HepG2 (cell line): ENCODE measurements around the gene CCT6A. TPM values are rescaled to one million over a fixed set of nuclear protein-coding genes. Genes with fewer than 3 reads are reported as not detected.

Experiments
- ATF6 ChIP-seq: sonication (generic); formaldehyde crosslinking; conservative IDR thresholded peaks from 2 replicates; pipeline ENCODE4 v1.4.0; 2020; ENCODE audit warnings: missing genetic modification reagents
- CENPT ChIP-seq: sonication (generic); formaldehyde crosslinking; IDR thresholded peaks from 2 replicates; pipeline ENCODE4 v1.8.0; 2022; ENCODE audit warnings: low read depth, mild to moderate bottlenecking, moderate library complexity, missing genetic modification reagents
- ELF4 ChIP-seq: sonication (generic); formaldehyde crosslinking; IDR thresholded peaks from 2 replicates; pipeline ENCODE4 v1.5.0; 2020; ENCODE audit warnings: missing genetic modification reagents, mild to moderate bottlenecking, moderate library complexity, borderline replicate concordance
- ELK4 ChIP-seq: sonication (generic); formaldehyde crosslinking; IDR thresholded peaks from 2 replicates; pipeline ENCODE4 v1.9.0; 2021; ENCODE audit warnings: missing genetic modification reagents, borderline replicate concordance
- FOXK1 ChIP-seq: sonication (generic); formaldehyde crosslinking; IDR thresholded peaks from 2 replicates; pipeline ENCODE4 v1.4.0; 2020; ENCODE audit warnings: low read depth, missing genetic modification reagents, borderline replicate concordance
- GABPB1 ChIP-seq: IDR thresholded peaks from 2 replicates; pipeline ENCODE4 v1.6.1; 2016; ENCODE audit warnings: mild to moderate bottlenecking, missing genetic modification reagents, moderate library complexity, missing compliant biosample characterization
- GPN1 ChIP-seq: sonication (generic); formaldehyde crosslinking; IDR thresholded peaks from 2 replicates; pipeline ENCODE4 v1.5.1; 2020; ENCODE audit warnings: missing genetic modification reagents, borderline replicate concordance
- HCFC1 ChIP-seq: fragments of 150-350 bp; IDR thresholded peaks from 2 replicates; pipeline ENCODE4 v1.6.1; 2014; ENCODE audit warnings: low read depth, low read length
- HMGA1 ChIP-seq: sonication (generic); formaldehyde crosslinking; conservative IDR thresholded peaks from 2 replicates; pipeline ENCODE4 v1.4.0; 2020; ENCODE audit warnings: missing genetic modification reagents
- PAX8 ChIP-seq: sonication (generic); formaldehyde crosslinking; IDR thresholded peaks from 2 replicates; pipeline ENCODE4 v1.8.0; 2022; ENCODE audit warnings: mild to moderate bottlenecking, missing genetic modification reagents, borderline replicate concordance
- ZEB1 ChIP-seq: IDR thresholded peaks from 2 replicates; pipeline ENCODE4 v1.6.1; 2012; ENCODE audit warnings: mild to moderate bottlenecking, low read depth, inconsistent platforms; ENCODE audit not compliant: insufficient replicate concordance
- ZNF264 ChIP-seq: sonication (generic); formaldehyde crosslinking; IDR thresholded peaks from 2 replicates; pipeline ENCODE4 v1.4.0; 2020; ENCODE audit warnings: missing genetic modification reagents
- ZNF331 ChIP-seq: sonication (generic); formaldehyde crosslinking; IDR thresholded peaks from 2 replicates; pipeline ENCODE4 v1.4.0; 2020; ENCODE audit warnings: missing genetic modification reagents
- ZNF34 ChIP-seq: sonication (generic); formaldehyde crosslinking; IDR thresholded peaks from 2 replicates; pipeline ENCODE4 v1.4.0; 2020; ENCODE audit warnings: mild to moderate bottlenecking, missing genetic modification reagents, borderline replicate concordance
- ZNF343 ChIP-seq: sonication (generic); formaldehyde crosslinking; IDR thresholded peaks from 2 replicates; pipeline ENCODE4 v1.4.0; 2020; ENCODE audit warnings: mild to moderate bottlenecking, missing genetic modification reagents
- ZNF672 ChIP-seq: sonication (generic); formaldehyde crosslinking; IDR thresholded peaks from 2 replicates; pipeline ENCODE4 v1.8.1; 2022; ENCODE audit warnings: missing genetic modification reagents
- ZNF740 ChIP-seq: sonication (generic); formaldehyde crosslinking; IDR thresholded peaks from 2 replicates; pipeline ENCODE4 v1.4.0; 2020; ENCODE audit warnings: missing genetic modification reagents
- ZNF747 ChIP-seq: sonication (generic); formaldehyde crosslinking; IDR thresholded peaks from 2 replicates; pipeline ENCODE4 v1.8.1; 2023; ENCODE audit warnings: missing genetic modification reagents, mild to moderate bottlenecking, borderline replicate concordance
- ZNF772 ChIP-seq: sonication (generic); formaldehyde crosslinking; IDR thresholded peaks from 2 replicates; pipeline ENCODE4 v1.5.0; 2020; ENCODE audit warnings: mild to moderate bottlenecking, missing genetic modification reagents
- ZNF776 ChIP-seq: sonication (generic); formaldehyde crosslinking; IDR thresholded peaks from 2 replicates; pipeline ENCODE4 v1.4.0; 2020; ENCODE audit warnings: mild to moderate bottlenecking, missing genetic modification reagents
- ZNF781 ChIP-seq: sonication (generic); formaldehyde crosslinking; IDR thresholded peaks from 2 replicates; pipeline ENCODE4 v1.5.1; 2020; ENCODE audit warnings: borderline replicate concordance, mild to moderate bottlenecking, missing genetic modification reagents; ENCODE audit errors: not compliant biosample characterization
- polyA plus RNA-seq, 8 experiments: library from polyadenylated mRNA; depleted of rRNA in 3 of 8; stranded (reverse) in 7 of 8; unstranded in 1 of 8; fragments of >200 nt; fragmentation: Illumina TruSeq in 4 of 8; extraction: Trizol in 4 of 8; gene quantifications; 2 replicates each; pipeline versions ENCODE4 v1.2.1 to v1.2.3, GENCODE V29; 2011 to 2016; ENCODE audit warnings: low read depth in 4 of 8, missing spikeins in 1 of 8, mixed read lengths in 1 of 8; ENCODE audit not compliant: insufficient read depth in 1 of 8
- total RNA-seq, 5 experiments: library from RNA; depleted of rRNA; stranded (reverse); fragments of >200 nt; fragmentation: Illumina TruSeq; extraction: Trizol; gene quantifications; 2 replicates each; pipeline ENCODE4 v1.2.3, GENCODE V29; 2016; ENCODE audit warnings: low read depth in 1 of 5
- TF ChIP-seq, protein P1 (sequence below): sonication (generic); formaldehyde crosslinking; IDR thresholded peaks from 2 replicates; pipeline ENCODE4 v1.5.1; 2020; ENCODE audit warnings: missing genetic modification reagents, mild to moderate bottlenecking, borderline replicate concordance
- TF ChIP-seq, protein P2 (sequence below): IDR thresholded peaks from 2 replicates; pipeline ENCODE4 v1.6.1; 2016; ENCODE audit warnings: mild to moderate bottlenecking, missing biosample characterization, missing genetic modification reagents

Gene CCT6A
- total and polyA plus RNA-seq, 2 of the 13 experiments (the other 11 are each of a cell fraction or from before 2014, with no cell fraction given), result 219 to 292 TPM

GRCh38 chr7:56028942-56029630 lies 22.5 kb upstream of the CCT6A start (continued):
- no peak for TF ChIP-seq ELK4 (CRISPR knock-in tag)
- TF ChIP-seq HMGA1 (CRISPR knock-in tag), result no peak
- no peak for TF ChIP-seq ZNF264 (CRISPR knock-in tag)
- no peak for TF ChIP-seq ZNF672 (CRISPR knock-in tag)
- TF ChIP-seq ZNF740 (CRISPR knock-in tag), result no peak
- TF ChIP-seq ZNF331 (CRISPR knock-in tag), result peak; percentile 66; the same call in 1 of the 2 replicates
- TF ChIP-seq ZNF34 (CRISPR knock-in tag), result no peak
- no peak for TF ChIP-seq ZNF776 (CRISPR knock-in tag)
- no peak; the same call in 1 of the 2 replicates for TF ChIP-seq ZNF772
- TF ChIP-seq, protein P1, sequence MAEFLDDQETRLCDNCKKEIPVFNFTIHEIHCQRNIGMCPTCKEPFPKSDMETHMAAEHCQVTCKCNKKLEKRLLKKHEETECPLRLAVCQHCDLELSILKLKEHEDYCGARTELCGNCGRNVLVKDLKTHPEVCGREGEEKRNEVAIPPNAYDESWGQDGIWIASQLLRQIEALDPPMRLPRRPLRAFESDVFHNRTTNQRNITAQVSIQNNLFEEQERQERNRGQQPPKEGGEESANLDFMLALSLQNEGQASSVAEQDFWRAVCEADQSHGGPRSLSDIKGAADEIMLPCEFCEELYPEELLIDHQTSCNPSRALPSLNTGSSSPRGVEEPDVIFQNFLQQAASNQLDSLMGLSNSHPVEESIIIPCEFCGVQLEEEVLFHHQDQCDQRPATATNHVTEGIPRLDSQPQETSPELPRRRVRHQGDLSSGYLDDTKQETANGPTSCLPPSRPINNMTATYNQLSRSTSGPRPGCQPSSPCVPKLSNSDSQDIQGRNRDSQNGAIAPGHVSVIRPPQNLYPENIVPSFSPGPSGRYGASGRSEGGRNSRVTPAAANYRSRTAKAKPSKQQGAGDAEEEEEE (CRISPR knock-in tag), result no peak
- no peak for TF ChIP-seq ELF4 (CRISPR knock-in tag)
- TF ChIP-seq GABPB1 (CRISPR knock-in tag), result no peak
- TF ChIP-seq, protein P2, sequence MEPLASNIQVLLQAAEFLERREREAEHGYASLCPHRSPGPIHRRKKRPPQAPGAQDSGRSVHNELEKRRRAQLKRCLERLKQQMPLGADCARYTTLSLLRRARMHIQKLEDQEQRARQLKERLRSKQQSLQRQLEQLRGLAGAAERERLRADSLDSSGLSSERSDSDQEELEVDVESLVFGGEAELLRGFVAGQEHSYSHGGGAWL (CRISPR knock-in tag), result no peak
- no peak for TF ChIP-seq ATF6 (CRISPR knock-in tag)
- TF ChIP-seq ZNF781 (CRISPR knock-in tag), result no peak
- no peak for TF ChIP-seq HCFC1
- no peak for TF ChIP-seq GPN1 (CRISPR knock-in tag)
- no peak for TF ChIP-seq CENPT
- 0 out of 2 replicates have a peak, but pooled peaks have one; percentile 14 for TF ChIP-seq FOXK1 (CRISPR knock-in tag)
- no peak for TF ChIP-seq ZEB1
- no peak for TF ChIP-seq ZNF343 (CRISPR knock-in tag)
- TF ChIP-seq PAX8 (CRISPR knock-in tag), result no peak
- TF ChIP-seq ZNF747 (CRISPR knock-in tag), result no peak
